ENCODE results near the gene KDM5A. TPM values are rescaled to one million over a fixed set of nuclear protein-coding genes. Genes with fewer than 3 reads are reported as not detected.

The KDM5A gene
- total and polyA plus RNA-seq, 2 donors (not counting 3 experiments of a cell fraction or from before 2014, with no cell fraction given), result 12.6 to 61.0 TPM

GRCh38 chr12:318759-319515, 70.2 kb downstream of the KDM5A start:
- FAIRE-seq (no peak), DNase-seq (ENCODE audit: low read depth, low spot score) (no peak)
- Histone ChIP-seq H2AFZ (ENCODE audit: low read depth, low read length) (no peak overlapping the region), H3K9me1 (replicated peaks; ENCODE audit: control insufficient read depth, extremely low read depth, insufficient read depth, low read length) (no peaks in the 10 kb centered on the region), H3K4me2 (ENCODE audit: insufficient read depth, low read length) (no peak overlapping the region), H3K9me3 (replicated peaks; ENCODE audit: control insufficient read depth, insufficient read depth, low read length) (no peaks in the 10 kb centered on the region), H3K27me3 (ENCODE audit: control insufficient read depth in 2 of 2, insufficient read depth in 2 of 2, low read length in 2 of 2) (no peaks in the 10 kb centered on the region), H3K79me2 (ENCODE audit: control insufficient read depth, insufficient read depth, low read length) (no peaks in the 10 kb centered on the region), H3K4me3 (replicated peaks in 1 of 3; ENCODE audit: insufficient read depth in 1 of 3, low read depth in 1 of 3, low read length in 3 of 3) (no peak overlapping the region), H3K36me3 (ENCODE audit: control insufficient read depth in 2 of 2, extremely low read depth in 1 of 2, insufficient read depth in 2 of 2, low read length in 2 of 2) (peaks cover 21 to 27% of the 10 kb centered on the region in 2 experiments), H3K27ac (ENCODE audit: insufficient read depth, low read depth, low read length) (no peak overlapping the region), H4K20me1 (replicated peaks; ENCODE audit: control insufficient read depth, extremely low read depth, insufficient read depth, low read length) (no peaks in the 10 kb centered on the region), H3K4me1 (ENCODE audit: control insufficient read depth, extremely low read depth, insufficient read depth, low read length) (no peaks in the 10 kb centered on the region), H3K9ac (replicated peaks; ENCODE audit: extremely low read depth, insufficient read depth, low read length) (no peak overlapping the region)
- BruUV-seq (replicated peaks), result no TSS peak
- TF ChIP-seq POLR2A (IDR thresholded peaks at IDR 0.05; ENCODE audit: low read depth, low read length) (no peak), MAX (IDR thresholded peaks at IDR 0.05; ENCODE audit: insufficient read depth, insufficient read length) (no peak), MYC (IDR thresholded peaks at IDR 0.05; ENCODE audit: low read depth, low read length) (no peak), FOS (IDR thresholded peaks at IDR 0.05; ENCODE audit: borderline replicate concordance, insufficient read depth, low read length) (no peak), CTCF (IDR thresholded peaks at IDR 0.05; ENCODE audit: extremely low read depth in 1 of 2, insufficient read depth in 1 of 2, low read depth in 1 of 2, low read length in 2 of 2) (no peak), POLR2AphosphoS5 (IDR thresholded peaks at IDR 0.05; ENCODE audit: insufficient read depth, low read depth, low read length) (no peak), EZH2 (IDR thresholded peaks at IDR 0.05; ENCODE audit: borderline replicate concordance, low read depth, low read length, severe bottlenecking) (no peak), JUN (IDR thresholded peaks at IDR 0.05; ENCODE audit: borderline replicate concordance, insufficient read depth, insufficient read length, low read depth) (no peak), GATA2 (IDR thresholded peaks at IDR 0.05; ENCODE audit: insufficient read depth, insufficient read length, low read depth, low read length) (no peak)
- intact Hi-C loops (cut with micrococcal nuclease) (no loop called here), dilution Hi-C loops (cut with MboI; ENCODE audit: extremely low pct_ligation_motif_present, low sequenced_read_pairs) (no loop called here)
- POLR2A ChIA-PET, result no interaction called here
- CTCF ChIA-PET, result interaction anchor here (1.5 kb wide), 1 partner anchor 23 kb away, joined by 4 read pairs; no protein-coding TSS in a partner anchor

Measured in endothelial cell of umbilical vein (primary cell).